K562 (cell line): ENCODE results near the gene MEOX1. TPM values are rescaled to one million over a fixed set of nuclear protein-coding genes. Genes with fewer than 3 reads are reported as not detected.

ENCODE experiments used
- ATAC-seq: fragments of 200-7000 bp; cut with Tn5 transposase; 3 replicates; pipeline ENCODE4 v1.9.1; 2020; ENCODE audit warnings: moderate library complexity
- BruUV-seq: library from RNA; stranded (reverse); fragments of 400-500 nt; replicated peaks from 2 replicates; lab custom pipeline; 2021; lab: Mats Ljungman, UMichigan
- CTCF ChIA-PET: fragments of 300-600 bp; formaldehyde crosslinking; extraction: SDS; loops from one replicate; lab custom pipeline; 2021; ENCODE audit warnings: low intra/inter-chr PET ratio; lab: Yijun Ruan, JAX
- POLR2A ChIA-PET: fragments of 300-600, 350-650 bp; sonication (Branson Sonifier 250); formaldehyde crosslinking; extraction: SDS; loops from one replicate; lab custom pipeline; 2021; ENCODE audit warnings: antibody characterized with exemption, inconsistent platforms; lab: Yijun Ruan, JAX
- DNase-seq, 4 experiments: peaks; one replicate each; pipeline versions ENCODE4 v3.0.0 to v3.0.0-alpha.2; 2011 to 2018; ENCODE audit warnings: low spot score in 3 of 4, mixed read lengths in 3 of 4; ENCODE audit errors: extremely low read depth in 1 of 4
- FAIRE-seq: peaks from 2 replicates; lab custom pipeline; 2011; peaks lifted over from hg19 to GRCh38; lab: Jason Lieb, UNC
- H2AFZ ChIP-seq: 2 replicates; pipeline ENCODE4 v1.6.0; 2011; ENCODE audit warnings: low read depth, low read length, control low read depth, inconsistent platforms
- H3K27ac ChIP-seq: fragments of 200-600 bp; 3 replicates; pipeline ENCODE4 v1.8.0; 2011; ENCODE audit warnings: low read depth, mild to moderate bottlenecking, control low read depth, inconsistent platforms, low read length, moderate library complexity, mixed read lengths; ENCODE audit errors: extremely low read depth
- H3K27me3 ChIP-seq, 2 experiments: fragments of 300-600 bp in 1 of 2; 2 replicates in 1 of 2; 3 replicates in 1 of 2; pipeline versions ENCODE4 v1.6.0 to v1.8.0; 2011; ENCODE audit warnings: inconsistent platforms in 2 of 2, low read length in 2 of 2, mild to moderate bottlenecking in 1 of 2, mixed read lengths in 1 of 2, moderate library complexity in 1 of 2; ENCODE audit not compliant: control insufficient read depth in 2 of 2, insufficient read depth in 2 of 2
- H3K36me3 ChIP-seq: fragments of 300-600 bp; 3 replicates; pipeline ENCODE4 v1.8.0; 2011; ENCODE audit warnings: mild to moderate bottlenecking, low read length, inconsistent platforms; ENCODE audit not compliant: control insufficient read depth, insufficient read depth
- H3K4me1 ChIP-seq, 2 experiments: fragments of 200-600 bp in 1 of 2; replicated peaks in 1 of 2; 2 replicates in 1 of 2; 3 replicates in 1 of 2; pipeline versions ENCODE4 v1.5.1 to v1.8.0; 2011; ENCODE audit warnings: inconsistent platforms in 2 of 2, low read length in 2 of 2, mild to moderate bottlenecking in 1 of 2, mixed read lengths in 1 of 2, moderate library complexity in 1 of 2; ENCODE audit not compliant: control insufficient read depth in 2 of 2, insufficient read depth in 2 of 2
- H3K4me2 ChIP-seq: 2 replicates; pipeline ENCODE4 v1.6.1; 2011; ENCODE audit warnings: low read length, control low read depth, inconsistent platforms, mixed read lengths; ENCODE audit not compliant: insufficient read depth
- H3K4me3 ChIP-seq: fragments of 200-600 bp; sonication (generic), shearing (Covaris generic); 2 replicates; pipeline ENCODE4 v1.5.1; 2016; ENCODE audit warnings: control low read depth, inconsistent platforms
- H3K79me2 ChIP-seq: fragments of 200-600 bp; 3 replicates; pipeline ENCODE4 v1.8.0; 2011; ENCODE audit warnings: low read length, inconsistent platforms; ENCODE audit not compliant: control insufficient read depth, insufficient read depth
- H3K9ac ChIP-seq, 2 experiments: 2 replicates each; pipeline versions ENCODE4 v1.6.0 to v1.6.1; 2011; ENCODE audit warnings: low read depth in 2 of 2, low read length in 2 of 2, control low read depth in 1 of 2, inconsistent platforms in 1 of 2, mild to moderate bottlenecking in 1 of 2, mixed read lengths in 1 of 2; ENCODE audit not compliant: insufficient read depth in 1 of 2
- H3K9me1 ChIP-seq: one replicate; pipeline ENCODE4 v1.6.0; 2011; ENCODE audit warnings: inconsistent platforms, mild to moderate bottlenecking, low read length, moderate library complexity; ENCODE audit not compliant: control insufficient read depth, insufficient read depth
- H3K9me3 ChIP-seq: replicated peaks from 2 replicates; pipeline ENCODE4 v1.5.1; 2011; ENCODE audit warnings: low read depth, low read length, inconsistent platforms; ENCODE audit not compliant: control insufficient read depth, insufficient read depth
- H4K20me1 ChIP-seq: replicated peaks from 2 replicates; pipeline ENCODE4 v1.6.1; 2011; ENCODE audit warnings: low read length, inconsistent platforms, mixed read lengths; ENCODE audit not compliant: control insufficient read depth, insufficient read depth
- JUND ChIP-seq, 2 experiments: IDR thresholded peaks; 2 replicates in 1 of 2; 3 replicates in 1 of 2; pipeline ENCODE4 v1.6.1; 2011; ENCODE audit warnings: borderline replicate concordance in 2 of 2, low read depth in 2 of 2, low read length in 2 of 2, improper control_type of control experiment in 1 of 2, missing biosample characterization in 1 of 2, missing genetic modification characterization in 1 of 2, missing genetic modification reagents in 1 of 2
- MGA ChIP-seq: fragments of 450-650 bp; IDR thresholded peaks from 2 replicates; pipeline ENCODE4 v1.6.1; 2016; ENCODE audit warnings: mild to moderate bottlenecking, moderate library complexity
- RFX5 ChIP-seq: IDR thresholded peaks from 2 replicates; pipeline ENCODE4 v1.6.1; 2011; ENCODE audit warnings: low read depth, mild to moderate bottlenecking, improper control_type of control experiment, low read length
- SRSF1 ChIP-seq: fragments of 200-400 bp; formaldehyde crosslinking; IDR thresholded peaks from 2 replicates; pipeline ENCODE4 v1.6.1; 2017; ENCODE audit warnings: mild to moderate bottlenecking, low read depth, low read length, moderate library complexity
- THRA ChIP-seq: fragments of 450-650 bp; IDR thresholded peaks from 2 replicates; pipeline ENCODE4 v1.6.1; 2017; ENCODE audit warnings: mild to moderate bottlenecking, moderate library complexity
- ZNF280B ChIP-seq: fragments of 250-450 bp; sonication (Bioruptor Pico); IDR thresholded peaks from 2 replicates; pipeline ENCODE4 v1.5.1; 2021; ENCODE audit warnings: mild to moderate bottlenecking
- WGBS: fragments of 100-300 bp; shearing (Covaris generic); methylation state at CpG from one replicate; pipeline ENCODE4 v1.1.6; 2016; ENCODE audit warnings: low coverage, mixed read lengths; ENCODE audit not compliant: insufficient coverage; ENCODE audit errors: missing lambda C conversion rate; 5-methylcytosine and 5-hydroxymethylcytosine counted together
- in situ Hi-C: fragments of 300-500 bp; cut with MboI; formaldehyde crosslinking; loops from 4 replicates; pipeline ENCODE4 v1.15.0; 2018; ENCODE audit warnings: inconsistent platforms, mixed read lengths
- intact Hi-C: fragments of 100-400 bp; cut with micrococcal nuclease; formaldehyde crosslinking; loops from 2 replicates; pipeline ENCODE4 v1.14.2; 2022
- polyA plus RNA-seq, 8 experiments: library from polyadenylated mRNA; depleted of rRNA in 4 of 8; stranded (reverse) in 5 of 8; unstranded in 3 of 8; fragments of >200 nt; fragmentation: Nextera tagmentation in 2 of 8; fragmentation: Illumina TruSeq in 1 of 8; extraction: Ambion mirVana in 2 of 8; extraction: Trizol in 1 of 8; gene quantifications; 2 replicates each; pipeline versions ENCODE4 v1.2.1 to v1.2.3, GENCODE V29; 2011 to 2014; ENCODE audit warnings: inconsistent platforms in 1 of 8, missing spikeins in 1 of 8
- total RNA-seq, 7 experiments: library from RNA; depleted of rRNA in 6 of 7; stranded (reverse); fragments of >200 nt in 6 of 7; fragmentation: Illumina TruSeq in 2 of 7; extraction: Trizol in 2 of 7; gene quantifications; 2 replicates each; pipeline versions ENCODE4 v1.2.1 to v1.2.3, GENCODE V29; 2011 to 2021; ENCODE audit warnings: low replicate concordance in 1 of 7

MEOX1 gene
- total and polyA plus RNA-seq, 9 of the 15 experiments (the other 6 are each of a cell fraction or from before 2014, with no cell fraction given), result not detected

GRCh38 chr17:43597624-43598356 is 63.9 kb downstream of the MEOX1 start:
- intact Hi-C loops (no loop called here), in situ Hi-C loops (no loop called here)
- Histone ChIP-seq H4K20me1 (no peaks in the 10 kb centered on the region), H3K79me2 (no peaks in the 10 kb centered on the region), H3K36me3 (no peaks in the 10 kb centered on the region), H3K9me1 (no peaks in the 10 kb centered on the region), H3K4me3 (no peak overlapping the region), H3K4me2 (no peak overlapping the region), H2AFZ (no peak overlapping the region), H3K4me1 (no peaks in the 10 kb centered on the region; a peak in 1 of 5 replicates), H3K9ac (0 out of 4 replicates have a peak overlapping the region, but pooled peaks of 1 of the 2 experiments have one; percentile 5), H3K27ac (no peak overlapping the region), H3K27me3 (peaks cover 16 to 39% of the 10 kb centered on the region in 2 experiments), H3K9me3 (no peaks in the 10 kb centered on the region)
- WGBS, result 7% methylated on average over 11 of the region's 11 CpGs
- FAIRE-seq (no peak), DNase-seq (no peak), ATAC-seq (no peak)
- ChIA-PET POLR2A (no interaction called here), CTCF (no interaction called here)
- no TSS peak for BruUV-seq
- TF ChIP-seq RFX5, result no peak
- TF ChIP-seq ZNF280B (CRISPR knock-in tag), result no peak
- TF ChIP-seq THRA, result no peak
- TF ChIP-seq JUND (IDR thresholded peaks at IDR 0.05; ENCODE audit: borderline replicate concordance, low read depth, low read length), result no peak
- TF ChIP-seq JUND (tag; IDR thresholded peaks at IDR 0.05; ENCODE audit: borderline replicate concordance, low read depth, low read length), result no peak
- no peak for TF ChIP-seq MGA
- no peak for TF ChIP-seq SRSF1
